GM18520 (cell line): ENCODE data around the gene MPV17L2.
A peak's percentile ranks its signal among the peaks of the same experiment; 100 is the strongest.

Source experiments
- ATAC-seq: cut with Tn5 transposase; IDR thresholded peaks from one replicate; pipeline ENCODE4 v1.9.1; 2021; ENCODE audit not compliant: unreplicated experiment

Gene MPV17L2

GRCh38 chr19:18214779-18215433 lies 21.9 kb downstream of the MPV17L2 start:
- ATAC-seq: no peak

GRCh38 chr19:18216789-18217188 lies 23.8 kb downstream of the MPV17L2 start:
- ATAC-seq: no peak

GRCh38 chr19:18218159-18218558 lies 25.1 kb downstream of the MPV17L2 start:
- ATAC-seq: no peak

- no peak for ATAC-seq
Measured at GRCh38 chr19:18218600-18218999, 25.6 kb downstream of the MPV17L2 start.

- no peak for ATAC-seq
Measured at GRCh38 chr19:18219911-18220631, 27.1 kb downstream of the MPV17L2 start.

- no peak for ATAC-seq
Measured at GRCh38 chr19:18220632-18221275, 27.7 kb downstream of the MPV17L2 start.

GRCh38 chr19:18221815-18222725 lies 29.1 kb downstream of the MPV17L2 start:
- ATAC-seq: no peak

- ATAC-seq: no peak
Measured at GRCh38 chr19:18223860-18224524, 31.0 kb downstream of the MPV17L2 start.

- ATAC-seq: peak; percentile 94
Measured at GRCh38 chr19:18224525-18225354, 31.7 kb downstream of the MPV17L2 start.

GRCh38 chr19:18225355-18225701 lies 32.3 kb downstream of the MPV17L2 start:
- ATAC-seq: no peak

GRCh38 chr19:18225702-18226468 lies 32.9 kb downstream of the MPV17L2 start, which contains the start of gene PDE4C:
Gene PDE4C (minus strand): TSS chr19:18226438. CDS start chr19:18226415, 23 bp downstream.
- no peak for ATAC-seq

GRCh38 chr19:18226956-18227780 lies 34.1 kb downstream of the MPV17L2 start:
- no peak for ATAC-seq

GRCh38 chr19:18227781-18228271 lies 34.8 kb downstream of the MPV17L2 start:
- ATAC-seq: no peak

- no peak for ATAC-seq
Measured at GRCh38 chr19:18229474-18229873, 36.5 kb downstream of the MPV17L2 start.

GRCh38 chr19:18229915-18230314 lies 36.9 kb downstream of the MPV17L2 start:
- no peak for ATAC-seq

- no peak for ATAC-seq
Measured at GRCh38 chr19:18230941-18231734, 38.1 kb downstream of the MPV17L2 start.

GRCh38 chr19:18231775-18232174 lies 38.8 kb downstream of the MPV17L2 start:
- ATAC-seq: no peak
